Measurements from ENCODE around the gene ZNF770. TPM values are rescaled to one million over a fixed set of nuclear protein-coding genes. Genes with fewer than 3 reads are reported as not detected.

The ZNF770 gene
- total RNA-seq, 1 experiment from 2014 or later = 22.9 TPM

Other genes starting within 250 kb of the ZNF770 start
- not detected in 2 replicates for gene GJD2, start 233.3 kb downstream of the ZNF770 start, total RNA-seq (2014; rRNA removed; shearing (Covaris generic))
- not detected in 2 replicates for gene ACTC1, start 192.7 kb downstream of the ZNF770 start, total RNA-seq (2014; rRNA removed; shearing (Covaris generic))
- 19.9 and 21.6 TPM in 2 replicates for gene AQR, start 18.5 kb downstream of the ZNF770 start, total RNA-seq (2014; rRNA removed; shearing (Covaris generic))
- gene NANOGP8, start 97.0 kb upstream of the ZNF770 start, total RNA-seq (2014; rRNA removed; shearing (Covaris generic)) = not detected in 2 replicates

Measured in HT1080 (cell line).